ENCODE measurements around the gene SCP2. TPM values are rescaled to one million over a fixed set of nuclear protein-coding genes. Genes with fewer than 3 reads are reported as not detected.

Gene SCP2
- total RNA-seq, 1 donor from 2014 or later = 130 TPM

DNA sequence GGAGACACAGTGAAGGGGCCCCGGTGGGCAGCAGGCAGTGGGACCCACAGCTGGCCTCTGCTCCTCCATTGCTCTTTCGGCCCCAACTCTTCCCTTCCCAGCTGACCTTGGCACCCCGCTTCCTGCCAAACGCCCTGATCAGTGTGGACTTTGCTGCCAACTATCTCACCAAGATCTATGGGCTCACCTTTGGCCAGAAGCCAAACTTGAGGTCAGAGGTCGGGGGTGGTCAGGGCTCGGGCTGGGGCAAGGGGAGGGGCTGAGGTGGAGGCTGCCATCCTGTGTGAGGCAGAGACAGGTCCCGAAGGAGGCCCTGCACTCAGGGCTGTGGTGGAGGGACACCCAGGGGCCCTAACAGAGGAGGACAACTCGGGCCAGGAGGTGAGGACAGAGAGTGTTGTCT, 148.7 kb downstream of the SCP2 start:
- Histone ChIP-seq H3K9me3 (replicated peaks) (no peaks in the 10 kb centered on the region), H3K27me3 (ENCODE audit: low read depth) (no peaks in the 10 kb centered on the region), H3K36me3 (no peaks in the 10 kb centered on the region), H3K27ac (replicated peaks) (no peak overlapping the region), H3K4me3 (no peak overlapping the region), H3K4me1 (peaks cover 9% of the 10 kb centered on the region)
- peak; percentile 14 for DNase-seq
- intact Hi-C loops (cut with micrococcal nuclease) = no loop called here
- TF ChIP-seq, protein P1, sequence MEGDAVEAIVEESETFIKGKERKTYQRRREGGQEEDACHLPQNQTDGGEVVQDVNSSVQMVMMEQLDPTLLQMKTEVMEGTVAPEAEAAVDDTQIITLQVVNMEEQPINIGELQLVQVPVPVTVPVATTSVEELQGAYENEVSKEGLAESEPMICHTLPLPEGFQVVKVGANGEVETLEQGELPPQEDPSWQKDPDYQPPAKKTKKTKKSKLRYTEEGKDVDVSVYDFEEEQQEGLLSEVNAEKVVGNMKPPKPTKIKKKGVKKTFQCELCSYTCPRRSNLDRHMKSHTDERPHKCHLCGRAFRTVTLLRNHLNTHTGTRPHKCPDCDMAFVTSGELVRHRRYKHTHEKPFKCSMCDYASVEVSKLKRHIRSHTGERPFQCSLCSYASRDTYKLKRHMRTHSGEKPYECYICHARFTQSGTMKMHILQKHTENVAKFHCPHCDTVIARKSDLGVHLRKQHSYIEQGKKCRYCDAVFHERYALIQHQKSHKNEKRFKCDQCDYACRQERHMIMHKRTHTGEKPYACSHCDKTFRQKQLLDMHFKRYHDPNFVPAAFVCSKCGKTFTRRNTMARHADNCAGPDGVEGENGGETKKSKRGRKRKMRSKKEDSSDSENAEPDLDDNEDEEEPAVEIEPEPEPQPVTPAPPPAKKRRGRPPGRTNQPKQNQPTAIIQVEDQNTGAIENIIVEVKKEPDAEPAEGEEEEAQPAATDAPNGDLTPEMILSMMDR (IDR thresholded peaks at IDR 0.05; ENCODE audit: borderline replicate concordance) = no peak

DNA sequence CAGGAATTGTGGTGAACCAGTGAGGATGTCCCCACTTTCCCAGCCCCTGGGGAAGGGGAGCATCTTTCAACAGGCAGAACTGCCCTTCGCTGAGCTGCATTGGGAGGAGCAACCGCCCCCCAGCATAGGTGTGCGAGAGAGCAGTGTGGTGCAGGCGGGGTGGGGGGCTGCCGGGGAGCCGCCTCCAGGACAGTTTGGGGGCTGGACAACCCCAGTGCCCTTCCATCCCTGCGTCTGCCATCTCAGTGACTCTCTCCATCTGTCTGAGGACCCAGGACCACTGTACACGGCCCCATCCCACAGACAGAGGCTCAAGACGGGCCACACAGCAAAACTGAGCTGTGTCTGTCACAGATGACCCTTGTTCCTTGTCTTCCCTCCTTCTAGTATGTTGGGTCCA, 149.1 kb downstream of the SCP2 start:
- no peak overlapping the region for H3K27ac ChIP-seq (replicated peaks)
- peak; percentile 11 for DNase-seq
- H3K4me1 ChIP-seq = peaks cover 9% of the 10 kb centered on the region
- H3K36me3 ChIP-seq = no peaks in the 10 kb centered on the region
- H3K27me3 ChIP-seq (ENCODE audit: low read depth) = no peaks in the 10 kb centered on the region
- intact Hi-C loops (cut with micrococcal nuclease) = no loop called here
- no peaks in the 10 kb centered on the region for H3K9me3 ChIP-seq (replicated peaks)
- H3K4me3 ChIP-seq = no peak overlapping the region
- TF ChIP-seq, protein P1 (IDR thresholded peaks at IDR 0.05; ENCODE audit: borderline replicate concordance) = no peak

DNA sequence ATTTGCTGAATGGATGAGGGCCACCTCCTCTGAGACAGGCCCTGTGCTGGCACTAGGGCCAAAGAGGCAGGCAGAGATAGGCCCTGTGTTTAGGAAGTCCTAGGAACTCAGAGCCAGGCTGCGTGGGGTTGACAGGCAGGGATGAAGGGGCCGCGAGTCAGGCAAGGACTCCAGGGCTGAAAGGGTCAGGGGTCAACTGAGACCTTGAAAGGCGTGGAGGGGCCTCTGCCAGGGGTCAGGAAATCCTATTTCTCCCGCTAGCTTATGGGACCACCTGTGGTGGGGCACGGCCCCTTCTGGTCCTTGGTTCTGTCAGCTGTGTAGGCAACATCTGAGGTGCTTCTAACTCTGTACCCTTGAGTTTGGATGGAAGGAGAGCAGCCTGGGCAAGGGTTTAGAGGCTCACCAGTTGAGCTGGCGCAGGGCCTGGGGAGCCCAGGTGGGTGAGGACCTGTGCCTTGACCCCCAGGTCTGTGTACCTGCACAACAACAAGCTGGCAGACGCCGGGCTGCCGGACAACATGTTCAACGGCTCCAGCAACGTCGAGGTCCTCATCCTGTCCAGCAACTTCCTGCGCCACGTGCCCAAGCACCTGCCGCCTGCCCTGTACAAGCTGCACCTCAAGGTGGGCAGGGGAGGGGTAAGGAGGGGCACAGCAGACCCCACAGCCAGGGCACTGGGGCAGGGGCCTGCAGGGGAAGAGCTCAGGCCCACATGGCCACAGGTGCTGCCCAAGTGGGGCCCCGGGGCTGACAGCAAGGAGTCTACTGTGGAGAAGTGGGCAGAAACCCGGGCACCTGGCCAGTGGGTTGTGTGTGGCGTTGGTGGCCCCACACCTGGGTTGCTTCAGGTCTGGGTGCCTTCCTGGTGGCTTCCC, 149.9 kb downstream of the SCP2 start:
- Histone ChIP-seq H3K9me3 (replicated peaks) (no peaks in the 10 kb centered on the region), H3K36me3 (no peaks in the 10 kb centered on the region), H3K27ac (replicated peaks) (no peak overlapping the region), H3K4me1 (peaks cover 9% of the 10 kb centered on the region), H3K4me3 (no peak overlapping the region), H3K27me3 (ENCODE audit: low read depth) (no peaks in the 10 kb centered on the region)
- DNase-seq = peak; percentile 16
- intact Hi-C loops (cut with micrococcal nuclease) = no loop called here
- TF ChIP-seq, protein P1 (IDR thresholded peaks at IDR 0.05; ENCODE audit: borderline replicate concordance) = no peak

DNA sequence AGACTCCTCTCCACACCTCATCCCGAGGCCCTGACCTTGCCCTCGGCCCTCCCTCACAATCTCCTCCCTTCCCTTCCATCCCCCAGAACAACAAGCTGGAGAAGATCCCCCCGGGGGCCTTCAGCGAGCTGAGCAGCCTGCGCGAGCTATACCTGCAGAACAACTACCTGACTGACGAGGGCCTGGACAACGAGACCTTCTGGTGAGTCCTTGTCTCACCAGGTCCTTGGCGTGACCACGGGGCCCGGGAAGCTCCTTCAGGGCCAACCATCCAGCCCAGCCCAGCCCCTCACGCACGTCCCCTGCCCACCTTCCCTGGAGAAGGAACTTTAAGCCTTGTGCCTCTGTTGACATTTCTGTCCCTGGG, 150.5 kb downstream of the SCP2 start:
- Histone ChIP-seq H3K9me3 (replicated peaks) (no peaks in the 10 kb centered on the region), H3K4me3 (no peak overlapping the region), H3K27ac (replicated peaks) (no peak overlapping the region), H3K36me3 (no peaks in the 10 kb centered on the region), H3K4me1 (peaks cover 9% of the 10 kb centered on the region), H3K27me3 (ENCODE audit: low read depth) (no peaks in the 10 kb centered on the region)
- DNase-seq = peak; percentile 7
- intact Hi-C loops (cut with micrococcal nuclease) = no loop called here
- TF ChIP-seq, protein P1 (IDR thresholded peaks at IDR 0.05; ENCODE audit: borderline replicate concordance) = no peak

DNA sequence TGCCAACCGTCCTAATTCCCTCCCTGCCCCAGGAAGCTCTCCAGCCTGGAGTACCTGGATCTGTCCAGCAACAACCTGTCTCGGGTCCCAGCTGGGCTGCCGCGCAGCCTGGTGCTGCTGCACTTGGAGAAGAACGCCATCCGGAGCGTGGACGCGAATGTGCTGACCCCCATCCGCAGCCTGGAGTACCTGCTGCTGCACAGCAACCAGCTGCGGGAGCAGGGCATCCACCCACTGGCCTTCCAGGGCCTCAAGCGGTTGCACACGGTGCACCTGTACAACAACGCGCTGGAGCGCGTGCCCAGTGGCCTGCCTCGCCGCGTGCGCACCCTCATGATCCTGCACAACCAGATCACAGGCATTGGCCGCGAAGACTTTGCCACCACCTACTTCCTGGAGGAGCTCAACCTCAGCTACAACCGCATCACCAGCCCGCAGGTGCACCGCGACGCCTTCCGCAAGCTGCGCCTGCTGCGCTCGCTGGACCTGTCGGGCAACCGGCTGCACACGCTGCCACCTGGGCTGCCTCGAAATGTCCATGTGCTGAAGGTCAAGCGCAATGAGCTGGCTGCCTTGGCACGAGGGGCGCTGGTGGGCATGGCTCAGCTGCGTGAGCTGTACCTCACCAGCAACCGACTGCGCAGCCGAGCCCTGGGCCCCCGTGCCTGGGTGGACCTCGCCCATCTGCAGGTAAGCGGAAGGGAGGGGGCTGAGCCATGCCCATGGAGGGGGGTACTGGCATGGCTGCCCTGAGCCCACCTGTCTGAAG, 151.4 kb downstream of the SCP2 start:
- peaks cover 9% of the 10 kb centered on the region for H3K4me1 ChIP-seq
- H3K27ac ChIP-seq (replicated peaks) = no peak overlapping the region
- peak; percentile 12 for DNase-seq
- H3K27me3 ChIP-seq (ENCODE audit: low read depth) = no peaks in the 10 kb centered on the region
- no peak overlapping the region for H3K4me3 ChIP-seq
- H3K36me3 ChIP-seq = no peaks in the 10 kb centered on the region
- TF ChIP-seq, protein P1 (IDR thresholded peaks at IDR 0.05; ENCODE audit: borderline replicate concordance) = no peak
- no peaks in the 10 kb centered on the region for H3K9me3 ChIP-seq (replicated peaks)
- intact Hi-C loops (cut with micrococcal nuclease) = no loop called here
